OCI-LY7 (cell line): ENCODE measurements around the gene DNAAF1.

Source experiments
- CTCF ChIP-seq: fragments of 200-600 bp; sonication (generic); conservative IDR thresholded peaks from 2 replicates; pipeline ENCODE4 v1.5.1; 2014; ENCODE audit warnings: mild to moderate bottlenecking, antibody characterized with exemption, low read length, moderate library complexity, mixed read lengths
- EZH2phosphoT487 ChIP-seq: fragments of 200-600 bp; sonication (generic); IDR thresholded peaks from 2 replicates; pipeline ENCODE4 v1.6.1; 2018; ENCODE audit warnings: low read depth, borderline replicate concordance, mild to moderate bottlenecking, mixed run types, antibody characterized with exemption, low read length, moderate library complexity, mixed read lengths

- TF ChIP-seq CTCF, result no peak
- no peak for TF ChIP-seq EZH2phosphoT487
Measured at GRCh38 chr16:84182104-84182503, 37.0 kb downstream of the DNAAF1 start.
